Astrocyte (in vitro differentiated cells and primary cell): ENCODE data around the gene SIRT2.

Source experiments
- CTCF ChIP-seq: IDR thresholded peaks from 2 replicates; pipeline ENCODE4 v1.5.1; 2011; ENCODE audit warnings: low read depth, mild to moderate bottlenecking, inconsistent platforms, low read length, moderate library complexity; ENCODE audit not compliant: insufficient read depth
- EZH2 ChIP-seq: IDR thresholded peaks from 2 replicates; pipeline ENCODE4 v1.6.1; 2012; ENCODE audit warnings: mild to moderate bottlenecking, low read length, inconsistent platforms; ENCODE audit not compliant: insufficient read depth

- no peak for TF ChIP-seq CTCF
- no peak for TF ChIP-seq EZH2
Observed at GRCh38 chr19:38834590-38834989, 64.8 kb downstream of the SIRT2 start.
